GM18861 (cell line): ENCODE data around the gene SMIM8.
"Not testable (repeated sequence)": the region's sequence is repeated elsewhere in the genome, so short reads cannot be mapped to it uniquely, and the experiment has no call there.

Experiments used
- ATAC-seq: cut with Tn5 transposase; IDR thresholded peaks from one replicate; pipeline ENCODE4 v1.9.1; 2021; ENCODE audit not compliant: unreplicated experiment

Gene SMIM8

GRCh38 chr6:87322304-87323212 is at the start of gene SMIM8:
Gene SMIM8, plus strand, starts transcription at chr6:87322588. Its CDS starts 14,444 bp downstream, at chr6:87337032.
- peak; percentile 99 for ATAC-seq

- ATAC-seq = no peak
These were observed 47.6 kb upstream of the SMIM8 start for GRCh38 chr6:87274660-87275274.

DNA sequence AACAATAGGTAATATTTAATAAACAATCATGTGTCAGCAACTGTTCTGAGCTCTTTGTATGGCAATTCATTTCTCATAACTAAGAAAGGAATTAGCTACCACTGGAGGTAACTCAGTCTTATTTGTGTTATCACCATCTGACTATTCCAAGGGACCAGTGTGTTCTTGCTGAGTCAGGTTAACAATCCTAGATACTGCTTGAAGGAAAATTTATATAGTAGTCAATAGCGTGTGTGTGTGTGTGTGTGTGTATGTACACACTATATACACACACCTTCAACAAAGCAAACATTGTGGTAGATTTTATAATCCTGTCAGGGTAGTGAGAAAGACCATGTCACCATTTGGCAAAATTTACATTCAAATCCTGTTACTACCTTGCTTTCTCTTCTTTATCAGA is 45.8 kb upstream of the SMIM8 start:
- no peak for ATAC-seq

DNA sequence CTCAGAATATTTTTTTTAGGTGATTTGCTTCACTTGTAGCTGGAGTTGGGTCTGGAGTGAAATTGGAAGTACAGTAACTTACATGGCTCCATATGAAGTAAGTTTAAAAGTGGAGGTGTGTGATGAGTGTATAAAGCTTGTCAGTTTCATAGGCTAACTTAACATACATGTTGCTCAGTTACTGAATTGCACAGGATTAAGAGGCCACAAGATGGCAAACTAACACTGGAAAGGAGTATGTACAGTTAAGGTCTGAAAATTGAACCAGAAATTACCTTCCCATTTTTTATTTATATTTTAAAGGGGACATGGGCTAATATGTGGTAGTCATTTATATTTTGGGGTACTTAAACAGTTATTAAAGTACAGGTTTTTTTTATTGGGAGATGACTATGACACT is 45.3 kb upstream of the SMIM8 start:
- ATAC-seq = no peak

- ATAC-seq = no peak
These were observed 43.2 kb upstream of the SMIM8 start for GRCh38 chr6:87279196-87279595.

- no peak for ATAC-seq
These were observed 41.0 kb upstream of the SMIM8 start for GRCh38 chr6:87281426-87281825.

- no peak for ATAC-seq
These were observed 39.6 kb upstream of the SMIM8 start for GRCh38 chr6:87282743-87283142.

GRCh38 chr6:87283461-87283860 is 38.9 kb upstream of the SMIM8 start:
- ATAC-seq = no peak

DNA sequence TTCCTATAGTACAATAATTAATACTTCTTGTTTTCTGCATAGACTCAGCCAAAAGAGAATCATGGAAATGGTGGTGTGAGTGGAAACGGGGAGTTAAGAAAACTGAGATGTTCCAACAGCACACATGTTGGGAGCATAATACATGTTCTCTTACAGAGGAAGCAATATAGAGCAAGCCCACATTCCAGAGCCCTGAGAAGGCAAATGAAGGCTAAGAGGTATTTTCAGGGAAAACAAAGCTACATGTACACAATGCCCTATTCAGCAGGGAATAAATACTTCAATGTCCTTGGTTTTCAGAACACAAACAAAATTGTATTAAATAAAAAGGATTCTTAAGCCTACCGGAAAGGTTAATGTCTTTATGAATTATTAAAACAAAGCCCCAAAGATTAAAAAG is 35.1 kb upstream of the SMIM8 start:
- ATAC-seq = no peak

- ATAC-seq = no peak
These were observed 32.8 kb upstream of the SMIM8 start for GRCh38 chr6:87289571-87289970.

GRCh38 chr6:87291883-87292282 is 30.5 kb upstream of the SMIM8 start:
- ATAC-seq = no peak

DNA sequence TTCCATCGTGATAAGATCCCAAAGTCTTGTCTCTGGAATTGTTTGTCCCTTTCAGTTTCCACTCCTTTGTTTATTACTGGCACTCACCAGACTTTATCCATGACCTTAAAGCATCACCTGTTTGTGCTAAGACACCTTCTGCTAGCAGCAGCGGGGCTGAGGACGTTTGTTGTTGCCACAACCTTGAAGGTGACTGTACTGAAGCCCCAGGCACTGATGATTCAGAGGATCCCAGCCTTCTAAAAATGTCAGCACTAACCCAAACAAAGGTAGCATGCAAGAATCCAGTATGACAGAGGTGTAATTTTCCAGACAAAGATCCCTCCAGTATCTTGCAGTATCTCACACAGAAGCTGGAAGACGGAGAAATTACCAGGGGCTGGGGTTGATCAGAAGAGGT is 28.9 kb upstream of the SMIM8 start:
- ATAC-seq = no peak

DNA sequence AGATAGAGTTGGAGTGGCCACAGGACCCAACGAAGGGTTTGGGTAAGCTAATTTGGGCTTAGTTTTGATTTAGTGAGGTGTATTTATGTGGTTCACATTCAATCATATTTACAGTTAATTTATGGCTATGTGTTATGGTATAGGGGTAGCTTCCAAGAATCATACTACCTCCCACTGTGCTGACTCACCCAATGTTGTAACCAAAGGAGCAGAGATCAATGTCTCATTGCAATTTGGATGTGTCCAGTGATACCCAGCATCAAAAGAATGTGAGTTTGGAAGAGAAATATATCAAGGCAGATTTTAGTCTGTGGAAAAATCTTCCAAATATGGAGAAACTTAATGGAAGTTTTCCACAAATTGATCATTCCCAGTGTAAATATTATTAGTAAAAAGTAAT is 25.3 kb upstream of the SMIM8 start:
- no peak for ATAC-seq

- not testable (repeated sequence) for ATAC-seq
These were observed 21.1 kb upstream of the SMIM8 start for GRCh38 chr6:87301277-87301676.

- no peak for ATAC-seq
These were observed 13.4 kb upstream of the SMIM8 start for GRCh38 chr6:87308970-87309369.

DNA sequence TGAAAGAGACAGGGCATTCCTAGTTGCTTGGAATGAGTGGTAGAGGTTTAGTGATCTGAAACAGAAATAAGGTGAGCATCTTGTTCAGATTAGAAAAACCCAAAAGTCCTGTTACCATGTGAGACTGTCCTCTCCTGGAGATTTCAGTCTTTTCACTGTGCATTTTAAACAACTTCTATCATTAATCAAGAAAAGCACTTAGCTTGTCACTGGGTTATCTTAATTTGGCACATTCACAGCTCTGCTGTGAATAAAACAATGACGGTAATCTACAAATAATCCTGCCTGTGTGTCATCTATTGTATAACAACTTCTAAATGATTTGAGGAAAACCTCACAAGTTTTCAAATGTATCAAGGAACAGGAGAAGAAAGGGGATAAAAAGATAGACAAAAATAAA is 9.5 kb upstream of the SMIM8 start:
- ATAC-seq = no peak

DNA sequence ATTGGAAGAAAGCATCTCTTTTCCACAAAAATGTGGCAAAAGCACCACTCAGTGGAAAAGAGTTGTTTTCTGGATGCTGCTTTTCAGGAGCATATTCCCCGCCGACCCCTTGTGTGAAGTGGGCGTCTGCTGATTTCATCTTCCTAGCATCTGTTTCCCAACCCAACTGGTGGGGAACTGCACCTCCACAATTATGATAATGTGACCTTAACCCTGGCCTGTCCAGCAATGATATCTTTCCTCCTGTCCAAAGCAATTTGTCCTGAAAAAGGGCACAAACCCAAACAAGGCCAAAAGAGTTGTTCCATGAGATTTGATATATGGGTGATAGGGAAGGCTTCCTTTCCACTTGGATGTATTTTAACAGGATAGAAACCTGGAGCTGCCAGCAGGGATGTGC is 7.3 kb upstream of the SMIM8 start:
- ATAC-seq = no peak

DNA sequence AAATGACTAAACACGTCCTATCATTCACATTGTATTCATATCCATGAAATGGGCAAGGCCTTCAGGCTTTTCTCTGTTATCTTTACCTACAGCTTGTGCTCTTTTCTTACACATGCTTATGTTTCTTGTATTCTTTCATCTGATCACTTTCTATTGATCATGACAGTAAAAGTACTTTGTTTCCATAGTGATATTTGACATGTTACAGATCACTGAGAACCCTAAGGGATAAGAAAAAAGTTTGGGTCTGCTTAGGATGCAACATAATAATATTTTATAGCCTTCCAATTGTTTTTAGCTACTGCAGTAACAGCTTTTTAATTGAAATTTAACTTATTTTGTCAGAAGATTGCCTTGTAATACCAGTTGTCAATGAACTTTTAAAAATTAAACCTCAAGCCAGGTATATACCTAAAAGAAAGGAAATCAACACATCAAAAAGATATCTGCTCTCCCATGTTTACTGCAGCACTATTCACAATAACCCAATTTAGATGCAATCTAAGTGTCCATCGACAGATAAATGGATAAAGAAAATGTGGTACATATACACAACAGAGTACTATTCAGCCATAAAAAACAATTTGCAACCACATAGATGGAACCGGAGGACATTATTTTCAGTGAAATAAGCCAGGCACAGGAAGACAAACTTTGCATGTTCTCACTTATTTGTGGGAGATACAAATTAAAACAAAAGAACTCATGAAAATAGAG is 3.0 kb upstream of the SMIM8 start:
- no peak for ATAC-seq

- not testable (repeated sequence) for ATAC-seq
These were observed 1.5 kb downstream of the SMIM8 start for GRCh38 chr6:87323880-87324279.

DNA sequence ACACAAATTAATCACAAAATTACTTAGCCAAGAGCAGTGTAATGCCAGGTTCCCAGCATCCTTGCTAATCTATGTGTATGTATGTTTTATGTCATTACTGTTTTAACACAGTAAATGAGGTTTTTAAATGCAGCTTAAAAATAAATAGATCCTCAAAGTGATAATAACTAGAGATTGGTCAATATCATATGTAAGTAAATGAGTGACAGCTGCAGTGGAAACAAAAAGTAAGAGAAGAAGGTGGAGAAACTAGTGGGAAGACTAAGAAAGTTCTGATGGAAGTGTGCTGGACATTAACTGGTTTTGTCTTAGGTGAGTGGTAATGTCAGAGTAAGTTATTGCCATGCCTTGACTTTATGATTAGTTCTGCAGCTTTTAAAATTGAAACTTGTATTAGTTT is 8.6 kb downstream of the SMIM8 start:
- no peak for ATAC-seq

DNA sequence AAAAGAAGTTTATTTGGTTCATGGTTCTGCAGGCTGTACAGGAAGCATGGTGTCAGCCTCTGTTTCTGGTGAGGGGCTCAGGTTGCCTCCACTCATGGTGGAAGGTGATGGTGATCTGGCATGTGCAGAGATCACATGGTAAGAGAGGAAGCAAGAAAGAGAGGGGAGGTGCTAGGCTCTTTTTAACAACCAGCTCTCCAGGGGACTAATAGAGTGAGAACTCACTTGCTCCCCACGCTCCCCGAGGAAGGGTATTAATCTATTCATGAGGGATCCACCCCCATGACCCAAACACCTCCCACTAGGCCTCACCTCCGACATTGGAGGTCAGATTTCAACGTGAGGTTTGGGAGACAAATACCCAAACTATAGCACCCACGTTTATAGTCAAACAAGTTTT is 10.6 kb downstream of the SMIM8 start:
- no peak for ATAC-seq
